HFFc6 (cell line): ENCODE data around the gene GNG7. TPM values are rescaled to one million over a fixed set of nuclear protein-coding genes. Genes with fewer than 3 reads are reported as not detected.
"Not testable (repeated sequence)": the region's sequence is repeated elsewhere in the genome, so short reads cannot be mapped to it uniquely, and the experiment has no call there.

Experiments used
- DNase-seq: peaks from one replicate; pipeline ENCODE4 v3.0.0-alpha.2; 2018
- H3K27ac Mint-ChIP-seq: 2 replicates; pipeline ENCODE4 v1.8.0; 2020; ENCODE audit warnings: mild to moderate bottlenecking, mixed read lengths
- H3K27me3 Mint-ChIP-seq: 2 replicates; pipeline ENCODE4 v1.8.0; 2021; ENCODE audit warnings: mild to moderate bottlenecking, moderate library complexity, mixed read lengths; ENCODE audit not compliant: insufficient read depth
- H3K36me3 Mint-ChIP-seq: 2 replicates; pipeline ENCODE4 v1.8.0; 2021; ENCODE audit warnings: low read depth, mixed read lengths
- H3K4me1 Mint-ChIP-seq: 2 replicates; pipeline ENCODE4 v1.8.0; 2020; ENCODE audit warnings: low read depth, mixed read lengths
- H3K4me3 Mint-ChIP-seq: 2 replicates; pipeline ENCODE4 v1.8.0; 2020; ENCODE audit warnings: mild to moderate bottlenecking, moderate library complexity, mixed read lengths
- H3K9me3 Mint-ChIP-seq: 2 replicates; pipeline ENCODE4 v1.8.0; 2020; ENCODE audit warnings: mild to moderate bottlenecking, mixed read lengths
- CTCF ChIP-seq: fragments of 200-600 bp; sonication (generic); IDR thresholded peaks from 2 replicates; pipeline ENCODE4 v1.5.0; 2021; ENCODE audit warnings: antibody characterized with exemption, mild to moderate bottlenecking
- total RNA-seq, 6 experiments: library from RNA; stranded (reverse); fragmentation: NEBNext Ultra II Directional; extraction: Animal tissue kit (Norgen Biotek cat#: 25700); gene quantifications; 2 replicates in 1 of 6; 3 replicates in 5 of 6; pipeline ENCODE4 v1.2.3, GENCODE V29; 2021

The GNG7 gene
- total RNA-seq, 6 experiments from 2014 or later = 0.09 to 0.29 (median 0.11) TPM; not detected in 1

GRCh38 chr19:2533686-2534422 is 168.6 kb downstream of the GNG7 start:
- Mint-ChIP-seq H3K4me3 (peak overlapping the region; percentile 24), H3K27ac (peak overlapping the region; percentile 67)

GRCh38 chr19:2533072-2533425 is 169.4 kb downstream of the GNG7 start:
- Mint-ChIP-seq H3K9me3 (peaks cover 8% of the 10 kb centered on the region; the same call in 1 of the 2 replicates), H3K4me3 (no peak overlapping the region), H3K27ac (peak overlapping the region; percentile 68), H3K27me3 (no peaks in the 10 kb centered on the region; the same call in none of the 2 replicates), H3K36me3 (no peaks in the 10 kb centered on the region; the same call in 1 of the 2 replicates), H3K4me1 (peaks cover 53% of the 10 kb centered on the region)
- no peak for DNase-seq
- no peak for TF ChIP-seq CTCF

More at GRCh38 chr19:2533686-2534422, 168.6 kb downstream of the GNG7 start:
- Mint-ChIP-seq H3K9me3 (peaks cover 8% of the 10 kb centered on the region; the same call in 1 of the 2 replicates), H3K27me3 (no peaks in the 10 kb centered on the region; the same call in none of the 2 replicates), H3K36me3 (no peaks in the 10 kb centered on the region; the same call in 1 of the 2 replicates), H3K4me1 (peaks cover 53% of the 10 kb centered on the region)
- no peak for TF ChIP-seq CTCF
- DNase-seq = no peak

DNA sequence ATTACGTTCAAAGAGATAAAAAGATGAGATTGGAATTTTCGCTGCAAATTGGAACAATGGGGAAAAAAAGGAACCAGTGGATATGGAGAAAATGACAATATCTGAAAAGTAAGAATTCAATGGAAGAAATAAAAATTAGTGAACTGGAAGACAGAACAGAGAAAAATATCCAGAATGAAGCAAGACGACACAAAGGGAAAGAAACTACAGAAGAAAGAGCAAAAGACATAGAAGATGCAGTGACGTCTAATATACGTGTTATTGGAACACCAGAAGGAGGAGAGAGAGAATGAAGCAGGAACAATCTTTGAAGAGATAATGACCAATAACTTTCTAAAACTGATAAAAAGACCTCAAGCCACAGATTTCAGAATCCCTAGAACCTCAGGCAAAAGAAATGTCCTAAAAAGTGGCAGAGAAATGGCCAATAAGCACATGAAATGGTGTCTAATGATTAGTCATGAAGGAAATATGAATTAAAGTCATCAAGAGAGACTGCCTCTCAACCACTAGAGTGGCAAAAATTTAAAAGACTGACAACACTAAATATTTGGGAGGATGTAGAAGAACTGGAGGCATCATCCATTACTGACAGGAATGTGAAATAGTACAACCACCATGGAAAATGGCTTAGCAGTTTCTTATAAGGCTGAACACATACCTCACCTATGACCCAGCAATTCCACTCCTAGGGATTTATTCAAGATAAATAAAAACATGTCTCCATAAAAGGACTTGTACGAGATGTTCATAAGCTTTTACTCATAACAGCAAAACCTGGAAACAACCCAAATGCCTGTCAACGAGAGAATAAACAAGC is 170.0 kb downstream of the GNG7 start:
- Mint-ChIP-seq H3K4me3 (peak overlapping the region; percentile 8; the same call in 1 of the 2 replicates), H3K27ac (peak overlapping the region; percentile 68), H3K4me1 (peaks cover 53% of the 10 kb centered on the region), H3K27me3 (no peaks in the 10 kb centered on the region; the same call in none of the 2 replicates), H3K36me3 (no peaks in the 10 kb centered on the region; the same call in 1 of the 2 replicates), H3K9me3 (peaks cover 8% of the 10 kb centered on the region; the same call in 1 of the 2 replicates)
- DNase-seq = peak; percentile 96
- no peak for TF ChIP-seq CTCF

DNA sequence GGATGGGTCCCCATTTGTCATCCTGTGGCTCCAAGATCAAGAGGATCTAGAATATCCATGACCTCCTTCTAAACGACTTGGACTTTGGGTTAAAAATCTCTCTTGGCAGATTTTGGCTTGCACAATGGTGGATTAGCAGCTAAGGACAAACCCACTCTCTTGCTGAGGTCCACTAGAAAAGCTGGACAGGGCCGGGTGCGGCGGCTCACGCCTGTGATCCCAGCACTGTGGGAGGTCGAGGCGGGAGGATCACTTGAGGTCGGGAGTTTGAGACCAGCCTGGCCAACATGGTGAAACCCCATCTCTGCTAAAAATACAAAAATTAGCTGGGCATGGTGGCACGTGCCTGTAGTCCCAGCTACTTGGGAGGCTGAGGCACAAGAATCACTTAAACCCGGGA is 172.6 kb downstream of the GNG7 start:
- H3K9me3 Mint-ChIP-seq, H3K4me3 Mint-ChIP-seq, DNase-seq, H3K27me3 Mint-ChIP-seq, H3K36me3 Mint-ChIP-seq: not testable (repeated sequence)
- H3K4me1 Mint-ChIP-seq = peaks cover 47% of the 10 kb centered on the region
- H3K27ac Mint-ChIP-seq = peak overlapping the region; percentile 86

DNA sequence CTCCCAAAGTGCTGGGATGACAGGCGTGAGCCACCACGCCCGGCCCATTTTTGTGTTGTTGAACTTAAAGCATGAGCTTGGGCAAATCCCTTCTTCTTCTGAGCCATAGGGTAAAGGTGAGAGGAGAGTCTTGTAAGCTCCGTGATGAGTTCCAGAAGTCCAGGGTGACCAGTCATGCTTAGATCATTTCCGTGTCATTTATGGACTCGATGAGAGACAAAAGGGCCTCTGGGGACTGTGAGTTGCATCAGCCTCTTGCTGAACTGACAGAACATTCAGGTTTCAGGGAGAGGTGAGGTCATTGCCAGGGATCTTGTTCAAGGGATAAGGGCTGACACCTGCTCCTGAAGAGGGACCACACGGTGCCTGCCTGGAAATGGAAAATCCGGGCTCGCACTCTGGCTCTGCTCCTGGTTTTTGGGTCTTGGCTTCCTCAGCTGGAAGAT is 173.0 kb downstream of the GNG7 start:
- no peak for TF ChIP-seq CTCF
- Mint-ChIP-seq H3K27ac (peak overlapping the region; percentile 86), H3K36me3 (no peaks in the 10 kb centered on the region; the same call in 1 of the 2 replicates), H3K27me3 (no peaks in the 10 kb centered on the region; the same call in none of the 2 replicates), H3K4me1 (peaks cover 47% of the 10 kb centered on the region), H3K4me3 (no peak overlapping the region; the same call in 1 of the 2 replicates), H3K9me3 (peaks cover 5% of the 10 kb centered on the region; the same call in 1 of the 2 replicates)
- DNase-seq = peak; percentile 92
